CD14-positive monocyte (primary cell): ENCODE measurements around the gene PDIA5. TPM values are rescaled to one million over a fixed set of nuclear protein-coding genes. Genes with fewer than 3 reads are reported as not detected.

ENCODE experiments used
- DNase-seq, 3 donors: peaks; one replicate each; pipeline ENCODE4 v3.0.0-alpha.2; 2011 to 2022
- H2AFZ ChIP-seq: 2 replicates; pipeline ENCODE4 v1.6.0; 2012; ENCODE audit warnings: mild to moderate bottlenecking, low read depth, low read length, inconsistent platforms; ENCODE audit not compliant: insufficient read depth, poor library complexity, severe bottlenecking
- H3K27ac ChIP-seq, 2 donors: 1 replicate in 1 of 2; 2 replicates in 1 of 2; pipeline ENCODE4 v1.5.1; 2012 to 2013; ENCODE audit warnings: low read length in 2 of 2, control low read depth in 1 of 2, inconsistent platforms in 1 of 2, low read depth in 1 of 2, mild to moderate bottlenecking in 1 of 2
- H3K27me3 ChIP-seq, 2 donors: one replicate each; pipeline versions ENCODE4 v1.6.0 to v1.6.1; 2011 to 2013; ENCODE audit warnings: low read length in 2 of 2; ENCODE audit not compliant: control insufficient read depth in 2 of 2, insufficient read depth in 2 of 2
- H3K36me3 ChIP-seq, 2 donors: replicated peaks in 1 of 2; 1 replicate in 1 of 2; 2 replicates in 1 of 2; pipeline versions ENCODE4 v1.5.1 to v1.6.1; 2012 to 2013; ENCODE audit warnings: low read length in 2 of 2, control low read depth in 1 of 2, inconsistent platforms in 1 of 2, mild to moderate bottlenecking in 1 of 2; ENCODE audit not compliant: insufficient read depth in 2 of 2, control insufficient read depth in 1 of 2
- H3K4me1 ChIP-seq, 2 donors: 1 replicate in 1 of 2; 2 replicates in 1 of 2; pipeline versions ENCODE4 v1.5.1 to v1.6.1; 2012 to 2013; ENCODE audit warnings: low read length in 2 of 2, control low read depth in 1 of 2, inconsistent platforms in 1 of 2, mild to moderate bottlenecking in 1 of 2, moderate library complexity in 1 of 2; ENCODE audit not compliant: insufficient read depth in 2 of 2, control insufficient read depth in 1 of 2
- H3K4me2 ChIP-seq: replicated peaks from 2 replicates; pipeline ENCODE3; 2012; ENCODE audit warnings: low read length, moderate library complexity, mild to moderate bottlenecking; ENCODE audit not compliant: poor library complexity, severe bottlenecking; ENCODE audit errors: extremely low read depth
- H3K4me3 ChIP-seq, 3 experiments: fragments of 200-600 bp in 1 of 3; sonication (generic) in 1 of 3; replicated peaks in 1 of 3; 1 replicate in 2 of 3; 2 replicates in 1 of 3; pipeline ENCODE4 v1.5.1; 2011 to 2013; ENCODE audit warnings: low read length in 3 of 3, mild to moderate bottlenecking in 3 of 3, control low read depth in 2 of 3, low read depth in 2 of 3, inconsistent platforms in 1 of 3, moderate library complexity in 1 of 3
- H3K79me2 ChIP-seq: 2 replicates; pipeline ENCODE4 v1.6.0; 2012; ENCODE audit warnings: mild to moderate bottlenecking, control low read depth, inconsistent platforms, low read length, moderate library complexity; ENCODE audit not compliant: insufficient read depth
- H3K9ac ChIP-seq: 2 replicates; pipeline ENCODE4 v1.6.0; 2017; ENCODE audit warnings: low read length, mild to moderate bottlenecking; ENCODE audit not compliant: insufficient read depth, poor library complexity, severe bottlenecking
- H3K9me3 ChIP-seq, 2 donors: replicated peaks in 1 of 2; 1 replicate in 1 of 2; 2 replicates in 1 of 2; pipeline versions ENCODE4 v1.5.1 to v1.6.1; 2012 to 2013; ENCODE audit warnings: low read length in 2 of 2, control low read depth in 1 of 2; ENCODE audit not compliant: control insufficient read depth in 1 of 2, insufficient read depth in 1 of 2
- H4K20me1 ChIP-seq: 2 replicates; pipeline ENCODE4 v1.6.0; 2012; ENCODE audit warnings: mild to moderate bottlenecking, low read length, control low read depth, moderate library complexity; ENCODE audit not compliant: insufficient read depth
- H3K27ac Mint-ChIP-seq, 7 donors: one replicate each; pipeline ENCODE4 v1.8.0; 2020; ENCODE audit warnings: mild to moderate bottlenecking in 7 of 7, mixed read lengths in 7 of 7, moderate library complexity in 6 of 7, inconsistent platforms in 2 of 7
- H3K27me3 Mint-ChIP-seq, 3 donors: one replicate each; pipeline ENCODE4 v1.8.0; 2021 to 2022; ENCODE audit warnings: low read depth in 3 of 3, mild to moderate bottlenecking in 3 of 3, mixed read lengths in 3 of 3, moderate library complexity in 3 of 3, inconsistent platforms in 1 of 3
- H3K36me3 Mint-ChIP-seq, 2 donors: one replicate each; pipeline ENCODE4 v1.8.0; 2020; ENCODE audit warnings: mixed read lengths in 2 of 2, inconsistent platforms in 1 of 2, mild to moderate bottlenecking in 1 of 2
- H3K4me1 Mint-ChIP-seq: one replicate; pipeline ENCODE4 v1.8.0; 2020; ENCODE audit warnings: mild to moderate bottlenecking, mixed read lengths
- H3K4me3 Mint-ChIP-seq, 2 donors: one replicate each; pipeline ENCODE4 v1.8.0; 2020; ENCODE audit warnings: mild to moderate bottlenecking in 2 of 2, mixed read lengths in 2 of 2, moderate library complexity in 1 of 2
- H3K9me3 Mint-ChIP-seq, 7 donors: one replicate each; pipeline ENCODE4 v1.8.0; 2020 to 2022; ENCODE audit warnings: mixed read lengths in 7 of 7, mild to moderate bottlenecking in 6 of 7, moderate library complexity in 6 of 7, inconsistent platforms in 2 of 7
- CTCF ChIP-seq: fragments of 200-600 bp; IDR thresholded peaks from one replicate; pipeline ENCODE4 v1.8.0; 2022; ENCODE audit warnings: antibody characterized with exemption, mild to moderate bottlenecking
- WGBS: methylation state at CpG from one replicate; pipeline ENCODE4 v1.1.5; 2013; ENCODE audit warnings: missing lambda C conversion rate; ENCODE audit not compliant: insufficient coverage; 5-methylcytosine and 5-hydroxymethylcytosine counted together
- intact Hi-C, 2 donors: fragments of 100-400 bp; cut with micrococcal nuclease; formaldehyde crosslinking; loops; one replicate each; pipeline versions ENCODE4 v1.15.0 to v1.15.1; 2023
- polyA plus RNA-seq, 3 donors: library from polyadenylated mRNA; depleted of rRNA in 1 of 3; unstranded in 2 of 3; stranded (reverse) in 1 of 3; fragments of 300-500 nt in 2 of 3; fragments of >200 nt in 1 of 3; fragmentation: Illumina TruSeq in 2 of 3; gene quantifications; 1 replicate in 2 of 3; 2 replicates in 1 of 3; pipeline ENCODE4 v1.2.3, GENCODE V29; 2012 to 2021

The PDIA5 gene
- polyA plus RNA-seq, 3 donors, result 7.1 to 10.0 (median 9.2) TPM

- H3K4me1 Mint-ChIP-seq, result peaks cover 23% of the 10 kb centered on the region
- peaks cover 0 to 16% of the 10 kb centered on the region in 2 donors for H3K9me3 ChIP-seq
- no peaks in the 10 kb centered on the region for H3K36me3 ChIP-seq
- H3K4me3 ChIP-seq, result peak within 1 kb of the TSS; percentile 10 to 82 (median 47)
- no peaks in the 10 kb centered on the region for H3K79me2 ChIP-seq
- H3K27me3 ChIP-seq, result peaks cover 65 to 86% of the 10 kb centered on the region in 2 donors
- DNase-seq, result peak in 2 of 3 donors; percentile 12 to 14
- peak within 1 kb of the TSS; percentile 90 to 98 for H3K4me3 Mint-ChIP-seq
- H2AFZ ChIP-seq, result peak within 1 kb of the TSS; percentile 86
- peak within 1 kb of the TSS; percentile 47 for H3K9ac ChIP-seq
- peak within 1 kb of the TSS; percentile 93 for H3K4me2 ChIP-seq
- no peaks in the 10 kb centered on the region for H4K20me1 ChIP-seq
- H3K27me3 Mint-ChIP-seq, result peaks cover 3 to 42% (median 34%) of the 10 kb centered on the region in 3 donors
- peak; percentile 42 for TF ChIP-seq CTCF
- H3K36me3 Mint-ChIP-seq, result peaks cover 7 to 16% of the 10 kb centered on the region in 2 donors
- intact Hi-C loops, result no loop called here
- H3K4me1 ChIP-seq, result peaks cover 22 to 27% of the 10 kb centered on the region in 2 donors
- no peak within 1 kb of the TSS for H3K27ac ChIP-seq
- WGBS, result under 1% methylated on average over 85 of the region's 94 CpGs
- H3K9me3 Mint-ChIP-seq, result peaks cover 0 to 21% (median 11%) of the 10 kb centered on the region in 7 donors
- peak within 1 kb of the TSS in 1 of 7 donors; percentile 10 for H3K27ac Mint-ChIP-seq
These were observed 39.3 kb upstream of the PDIA5 start, which contains the start of gene SEMA5B for GRCh38 chr3:123027292-123028232. TSS of gene SEMA5B (minus strand) at chr3:123027763. CDS start at chr3:122961263, 66,500 bp downstream.

- TF ChIP-seq CTCF, result peak; percentile 42
- H3K9me3 Mint-ChIP-seq, result peaks cover 0 to 21% (median 11%) of the 10 kb centered on the region in 7 donors
- H3K4me3 Mint-ChIP-seq, result peak overlapping the region; percentile 90 to 91
- Histone ChIP-seq H3K4me3 (peak overlapping the region; percentile 5 to 82 (median 46)), H3K9me3 (peaks cover 0 to 16% of the 10 kb centered on the region in 2 donors), H3K36me3 (no peaks in the 10 kb centered on the region), H3K79me2 (no peaks in the 10 kb centered on the region), H3K9ac (peak overlapping the region; percentile 47), H3K4me2 (peak overlapping the region; percentile 93), H3K4me1 (peaks cover 22 to 27% of the 10 kb centered on the region in 2 donors), H3K27me3 (peaks cover 61 to 79% of the 10 kb centered on the region in 2 donors), H4K20me1 (no peaks in the 10 kb centered on the region), H2AFZ (peak overlapping the region; percentile 86), H3K27ac (no peak overlapping the region)
- H3K4me1 Mint-ChIP-seq, result peaks cover 23% of the 10 kb centered on the region
- intact Hi-C loops, result no loop called here
- peaks cover 0 to 38% (median 33%) of the 10 kb centered on the region in 3 donors for H3K27me3 Mint-ChIP-seq
- no peak overlapping the region for H3K27ac Mint-ChIP-seq
- H3K36me3 Mint-ChIP-seq, result peaks cover 7 to 16% of the 10 kb centered on the region in 2 donors
- DNase-seq, result peak in 2 of 3 donors; percentile 9 to 15
- 1% methylated on average over 17 of the region's 21 CpGs for WGBS
These were observed 38.5 kb upstream of the PDIA5 start for GRCh38 chr3:123028233-123028828.
